Neuron (in vitro differentiated cells): ENCODE results near the gene PDE7B.

Source experiments
- H2AFZ ChIP-seq: one replicate; pipeline ENCODE4 v1.6.1; 2013; ENCODE audit warnings: low read depth, mild to moderate bottlenecking, inconsistent platforms, low read length, moderate library complexity
- H3K27me3 ChIP-seq: one replicate; pipeline ENCODE4 v1.6.1; 2013; ENCODE audit warnings: low read length; ENCODE audit not compliant: insufficient read depth
- H3K36me3 ChIP-seq: one replicate; pipeline ENCODE4 v1.6.1; 2013; ENCODE audit warnings: low read length; ENCODE audit not compliant: insufficient read depth
- H3K4me1 ChIP-seq: one replicate; pipeline ENCODE4 v1.6.1; 2013; ENCODE audit warnings: low read length; ENCODE audit not compliant: insufficient read depth
- H3K4me3 ChIP-seq: 2 replicates; pipeline ENCODE4 v1.5.1; 2013; ENCODE audit warnings: mild to moderate bottlenecking, low read length, moderate library complexity
- H3K9me3 ChIP-seq: one replicate; pipeline ENCODE4 v1.6.1; 2013; ENCODE audit warnings: low read length

The PDE7B gene

GRCh38 chr6:136144251-136145023 is 292.9 kb downstream of the PDE7B start:
- H2AFZ ChIP-seq = no peak overlapping the region
- no peaks in the 10 kb centered on the region for H3K9me3 ChIP-seq
- no peaks in the 10 kb centered on the region for H3K27me3 ChIP-seq
- H3K4me1 ChIP-seq = no peaks in the 10 kb centered on the region
- H3K4me3 ChIP-seq = no peak overlapping the region
- no peaks in the 10 kb centered on the region for H3K36me3 ChIP-seq

GRCh38 chr6:136146130-136146529 is 294.6 kb downstream of the PDE7B start:
- Histone ChIP-seq H3K36me3 (no peaks in the 10 kb centered on the region), H2AFZ (no peak overlapping the region), H3K4me1 (no peaks in the 10 kb centered on the region), H3K4me3 (no peak overlapping the region), H3K27me3 (no peaks in the 10 kb centered on the region), H3K9me3 (no peaks in the 10 kb centered on the region)

GRCh38 chr6:136147342-136147741 is 295.8 kb downstream of the PDE7B start:
- Histone ChIP-seq H3K4me3 (no peak overlapping the region), H3K36me3 (no peaks in the 10 kb centered on the region), H3K9me3 (no peaks in the 10 kb centered on the region), H3K27me3 (no peaks in the 10 kb centered on the region), H2AFZ (no peak overlapping the region), H3K4me1 (no peaks in the 10 kb centered on the region)

- Histone ChIP-seq H3K36me3 (no peaks in the 10 kb centered on the region), H3K4me1 (no peaks in the 10 kb centered on the region), H3K4me3 (no peak overlapping the region), H2AFZ (no peak overlapping the region), H3K27me3 (no peaks in the 10 kb centered on the region), H3K9me3 (no peaks in the 10 kb centered on the region)
These were observed 296.6 kb downstream of the PDE7B start for GRCh38 chr6:136148051-136148450.

GRCh38 chr6:136148523-136148922 is 297.0 kb downstream of the PDE7B start:
- no peak overlapping the region for H2AFZ ChIP-seq
- H3K4me3 ChIP-seq = no peak overlapping the region
- no peaks in the 10 kb centered on the region for H3K9me3 ChIP-seq
- H3K27me3 ChIP-seq = no peaks in the 10 kb centered on the region
- no peaks in the 10 kb centered on the region for H3K4me1 ChIP-seq
- no peaks in the 10 kb centered on the region for H3K36me3 ChIP-seq

GRCh38 chr6:136149311-136149710 is 297.8 kb downstream of the PDE7B start:
- no peaks in the 10 kb centered on the region for H3K4me1 ChIP-seq
- no peak overlapping the region for H2AFZ ChIP-seq
- no peaks in the 10 kb centered on the region for H3K27me3 ChIP-seq
- no peaks in the 10 kb centered on the region for H3K9me3 ChIP-seq
- no peaks in the 10 kb centered on the region for H3K36me3 ChIP-seq
- no peak overlapping the region for H3K4me3 ChIP-seq

GRCh38 chr6:136150961-136151360 is 299.5 kb downstream of the PDE7B start:
- Histone ChIP-seq H3K4me3 (no peak overlapping the region), H3K27me3 (no peaks in the 10 kb centered on the region), H3K4me1 (no peaks in the 10 kb centered on the region), H3K9me3 (no peaks in the 10 kb centered on the region), H2AFZ (no peak overlapping the region), H3K36me3 (no peaks in the 10 kb centered on the region)

- Histone ChIP-seq H3K36me3 (no peaks in the 10 kb centered on the region), H3K4me1 (peaks cover 7% of the 10 kb centered on the region), H3K27me3 (no peaks in the 10 kb centered on the region), H2AFZ (no peak overlapping the region), H3K9me3 (no peaks in the 10 kb centered on the region), H3K4me3 (no peak overlapping the region)
These were observed 302.3 kb downstream of the PDE7B start for GRCh38 chr6:136153707-136154375.

- H3K27me3 ChIP-seq = no peaks in the 10 kb centered on the region
- H3K36me3 ChIP-seq = no peaks in the 10 kb centered on the region
- H3K4me3 ChIP-seq = no peak overlapping the region
- peaks cover 17% of the 10 kb centered on the region for H3K4me1 ChIP-seq
- no peak overlapping the region for H2AFZ ChIP-seq
- no peaks in the 10 kb centered on the region for H3K9me3 ChIP-seq
These were observed 303.7 kb downstream of the PDE7B start for GRCh38 chr6:136155191-136155590.

GRCh38 chr6:136157743-136158142 is 306.2 kb downstream of the PDE7B start:
- Histone ChIP-seq H3K4me3 (no peak overlapping the region), H3K27me3 (no peaks in the 10 kb centered on the region), H3K9me3 (no peaks in the 10 kb centered on the region), H3K36me3 (no peaks in the 10 kb centered on the region), H3K4me1 (peaks cover 17% of the 10 kb centered on the region), H2AFZ (no peak overlapping the region)

GRCh38 chr6:136158387-136158821 is 306.9 kb downstream of the PDE7B start:
- Histone ChIP-seq H3K9me3 (no peaks in the 10 kb centered on the region), H3K4me1 (peaks cover 17% of the 10 kb centered on the region), H3K27me3 (no peaks in the 10 kb centered on the region), H3K36me3 (no peaks in the 10 kb centered on the region), H2AFZ (no peak overlapping the region), H3K4me3 (no peak overlapping the region)

GRCh38 chr6:136158971-136159370 is 307.5 kb downstream of the PDE7B start:
- Histone ChIP-seq H3K4me1 (peaks cover 17% of the 10 kb centered on the region), H3K27me3 (no peaks in the 10 kb centered on the region), H3K9me3 (no peaks in the 10 kb centered on the region), H2AFZ (no peak overlapping the region), H3K36me3 (no peaks in the 10 kb centered on the region), H3K4me3 (no peak overlapping the region)

GRCh38 chr6:136160250-136160649 is 308.7 kb downstream of the PDE7B start:
- Histone ChIP-seq H3K36me3 (no peaks in the 10 kb centered on the region), H3K4me3 (no peak overlapping the region), H3K9me3 (no peaks in the 10 kb centered on the region), H3K4me1 (peaks cover 17% of the 10 kb centered on the region), H2AFZ (no peak overlapping the region), H3K27me3 (no peaks in the 10 kb centered on the region)
